Fibroblast of pulmonary artery (primary cell): ENCODE data around the gene ZBTB3.
"Not testable (repeated sequence)": the region's sequence is repeated elsewhere in the genome, so short reads cannot be mapped to it uniquely, and the experiment has no call there.

Experiments
- DNase-seq: peaks from one replicate; pipeline ENCODE4 v3.0.0-alpha.2; 2010; ENCODE audit warnings: low read depth
- H3K4me3 ChIP-seq: replicated peaks from 2 replicates; pipeline ENCODE4 v1.5.1; 2011; ENCODE audit warnings: low read depth, mild to moderate bottlenecking, control low read depth, low read length, moderate library complexity
- TF ChIP-seq, protein P1 (sequence below): IDR thresholded peaks from 2 replicates; pipeline ENCODE4 v1.5.1; 2011; ENCODE audit warnings: mild to moderate bottlenecking, control low read depth, low read length, inconsistent platforms; ENCODE audit errors: missing control alignments

Gene ZBTB3

DNA sequence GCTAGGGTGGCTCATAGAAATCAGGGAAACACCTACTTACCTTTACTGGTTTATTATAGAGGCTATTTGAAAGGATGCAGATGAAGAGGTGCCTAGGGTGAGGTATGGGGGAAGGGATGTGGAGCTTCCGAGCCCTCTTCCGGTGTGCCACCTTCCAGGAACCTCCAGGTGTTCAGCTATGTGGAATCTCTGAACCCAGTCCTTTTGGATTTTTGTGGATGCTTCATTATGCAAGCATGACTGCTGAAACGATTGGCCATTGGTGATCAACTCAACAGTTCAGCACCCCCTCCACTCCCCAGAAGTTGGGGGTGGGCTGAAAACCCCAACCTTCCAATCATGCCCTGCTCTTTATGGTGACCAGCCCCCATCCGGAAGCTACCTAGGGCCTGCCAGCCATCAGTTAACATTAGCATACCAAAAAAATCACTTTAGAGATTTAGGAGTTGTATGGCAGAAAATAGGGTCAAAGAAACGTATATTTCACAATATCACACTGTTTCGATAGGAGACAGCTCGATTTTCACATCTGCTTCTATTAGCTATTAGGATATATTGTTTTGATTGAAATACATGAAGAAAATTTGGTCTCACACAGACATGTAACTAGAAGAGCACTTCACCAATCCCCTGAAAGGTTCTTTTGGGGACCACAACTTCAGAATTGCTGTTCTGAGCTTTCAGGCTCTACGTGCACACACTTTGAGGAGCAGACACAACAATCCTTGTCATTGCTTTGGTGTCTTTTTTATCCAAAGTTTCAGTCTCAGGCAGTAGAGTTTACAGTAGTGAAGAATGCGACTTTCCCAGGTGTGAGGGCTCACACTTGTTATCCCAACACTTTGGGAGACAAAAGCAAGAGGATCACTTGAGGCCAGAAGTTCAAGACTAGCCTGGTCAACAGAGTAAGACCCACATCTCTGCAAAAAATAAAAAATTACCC, 4.2 kb upstream of the ZBTB3 start:
- no peak overlapping the region for H3K4me3 ChIP-seq
- TF ChIP-seq, protein P1, sequence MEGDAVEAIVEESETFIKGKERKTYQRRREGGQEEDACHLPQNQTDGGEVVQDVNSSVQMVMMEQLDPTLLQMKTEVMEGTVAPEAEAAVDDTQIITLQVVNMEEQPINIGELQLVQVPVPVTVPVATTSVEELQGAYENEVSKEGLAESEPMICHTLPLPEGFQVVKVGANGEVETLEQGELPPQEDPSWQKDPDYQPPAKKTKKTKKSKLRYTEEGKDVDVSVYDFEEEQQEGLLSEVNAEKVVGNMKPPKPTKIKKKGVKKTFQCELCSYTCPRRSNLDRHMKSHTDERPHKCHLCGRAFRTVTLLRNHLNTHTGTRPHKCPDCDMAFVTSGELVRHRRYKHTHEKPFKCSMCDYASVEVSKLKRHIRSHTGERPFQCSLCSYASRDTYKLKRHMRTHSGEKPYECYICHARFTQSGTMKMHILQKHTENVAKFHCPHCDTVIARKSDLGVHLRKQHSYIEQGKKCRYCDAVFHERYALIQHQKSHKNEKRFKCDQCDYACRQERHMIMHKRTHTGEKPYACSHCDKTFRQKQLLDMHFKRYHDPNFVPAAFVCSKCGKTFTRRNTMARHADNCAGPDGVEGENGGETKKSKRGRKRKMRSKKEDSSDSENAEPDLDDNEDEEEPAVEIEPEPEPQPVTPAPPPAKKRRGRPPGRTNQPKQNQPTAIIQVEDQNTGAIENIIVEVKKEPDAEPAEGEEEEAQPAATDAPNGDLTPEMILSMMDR: no peak
- DNase-seq: no peak

DNA sequence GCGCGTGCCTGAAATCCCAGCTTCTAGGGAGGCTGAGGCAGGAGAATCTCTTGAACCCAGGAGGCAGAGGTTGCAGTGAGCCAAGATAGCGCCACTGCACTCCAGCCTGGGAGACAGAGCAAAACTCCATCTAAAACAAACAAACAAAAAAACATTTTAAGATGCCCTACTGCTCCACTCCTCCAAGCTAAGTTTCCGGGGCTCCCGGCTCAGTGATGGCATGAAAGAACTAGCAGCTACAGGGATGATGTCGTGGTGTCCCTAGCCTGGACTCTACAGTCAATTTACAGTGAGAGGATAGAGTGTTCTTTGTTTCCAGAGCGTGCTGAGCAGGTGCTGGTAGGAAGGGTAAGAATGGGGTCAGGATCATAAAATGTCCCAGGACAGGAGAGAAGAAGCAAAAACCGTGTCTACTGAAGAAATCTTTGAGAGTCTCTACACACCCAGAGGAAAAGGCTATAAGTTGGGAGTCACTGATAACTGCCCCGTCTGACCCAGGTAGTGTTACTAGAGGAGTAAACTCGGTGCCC, 1.2 kb upstream of the ZBTB3 start:
- TF ChIP-seq, protein P1: no peak

DNA sequence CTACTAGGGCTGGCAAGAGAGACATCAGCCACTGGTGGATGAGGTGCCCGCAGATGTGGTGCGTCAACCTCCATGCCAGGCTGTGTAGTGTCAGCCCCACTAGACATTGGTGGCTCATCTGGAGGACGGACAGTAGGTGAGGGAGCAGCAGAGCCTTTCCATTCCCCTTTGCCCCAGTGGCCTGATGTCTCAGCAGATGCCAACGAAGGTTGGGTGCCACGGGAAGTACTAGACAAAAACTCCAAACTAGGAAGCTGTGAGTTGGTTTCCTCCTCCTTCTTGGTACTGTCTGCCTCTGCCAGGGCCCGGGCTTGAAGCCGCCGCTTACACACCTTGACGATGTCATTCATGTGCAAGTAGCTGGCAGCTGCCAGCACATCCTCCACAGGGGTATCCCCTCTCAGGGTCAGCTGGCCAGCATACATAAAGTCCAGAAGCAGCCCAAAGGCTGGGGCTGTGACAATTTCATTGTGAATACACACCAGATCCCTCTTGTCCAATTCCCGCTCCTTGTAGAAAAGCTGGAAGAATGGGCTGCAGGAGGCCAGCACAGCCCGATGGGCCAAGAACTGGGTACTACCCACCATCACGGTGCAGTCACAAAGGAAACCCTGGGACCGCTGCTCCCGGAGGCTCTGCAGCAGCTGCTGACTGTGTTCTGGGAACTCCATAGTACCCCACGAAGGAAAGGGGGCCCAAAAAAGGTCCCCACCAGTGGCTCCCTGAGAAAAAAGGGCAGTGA, 795 bp downstream of the ZBTB3 start:
- peak overlapping the region; percentile 95 for H3K4me3 ChIP-seq
- no peak for DNase-seq
- TF ChIP-seq, protein P1: no peak

More for the DNA sequence above, 1.2 kb upstream of the ZBTB3 start:
- H3K4me3 ChIP-seq: no peak overlapping the region
- DNase-seq: no peak

DNA sequence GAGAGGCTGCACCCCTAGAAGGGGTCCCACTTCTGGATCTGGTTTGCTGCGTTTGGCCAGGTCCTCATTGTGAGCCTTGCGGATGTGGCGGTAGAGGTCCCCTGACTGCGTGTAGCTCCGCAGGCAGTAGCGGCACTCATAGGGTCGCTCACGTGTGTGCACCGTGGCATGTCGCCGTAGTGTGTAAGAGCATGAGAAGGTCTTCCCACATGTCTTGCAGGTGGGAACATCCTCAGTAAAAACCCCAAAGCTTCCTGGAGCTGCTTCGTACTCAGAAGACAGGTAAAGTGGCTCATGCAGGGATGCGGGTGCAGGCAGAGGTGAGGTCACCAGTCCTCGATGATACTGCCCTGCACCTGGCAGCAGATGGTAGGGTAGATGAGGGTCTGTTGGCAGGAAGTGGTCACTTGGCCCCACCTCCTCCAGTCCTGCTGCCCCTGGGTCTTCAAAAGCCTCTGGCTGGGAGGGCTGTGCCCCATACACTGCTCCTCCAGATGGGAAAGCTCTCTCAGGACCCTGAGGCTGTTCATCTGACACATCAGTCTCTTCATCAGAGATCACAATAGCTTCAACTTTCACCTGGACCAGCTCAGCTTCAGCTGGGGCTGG, 1.7 kb downstream of the ZBTB3 start:
- DNase-seq: no peak
- TF ChIP-seq, protein P1: no peak
- H3K4me3 ChIP-seq: no peak overlapping the region

DNA sequence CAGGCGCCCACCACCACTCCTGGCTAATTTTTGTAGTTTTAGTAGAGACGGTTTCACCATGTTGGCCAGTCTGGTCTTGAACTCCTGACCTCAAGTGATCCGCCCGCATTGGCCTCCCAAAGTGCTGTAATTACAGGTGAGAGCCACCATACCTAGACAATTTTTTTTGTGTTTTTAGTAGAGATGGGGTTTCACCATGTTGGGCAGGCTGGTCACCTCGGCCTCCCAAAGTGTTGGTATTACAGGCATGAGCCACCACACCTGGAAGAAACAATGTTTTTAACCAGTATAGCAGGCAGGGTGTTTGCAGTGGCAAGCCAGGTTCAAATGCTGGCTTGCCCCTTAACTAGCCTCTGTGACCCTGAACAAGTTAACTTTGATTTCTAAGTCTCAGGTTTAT, 4.0 kb downstream of the ZBTB3 start:
- not testable (repeated sequence) for DNase-seq, H3K4me3 ChIP-seq

DNA sequence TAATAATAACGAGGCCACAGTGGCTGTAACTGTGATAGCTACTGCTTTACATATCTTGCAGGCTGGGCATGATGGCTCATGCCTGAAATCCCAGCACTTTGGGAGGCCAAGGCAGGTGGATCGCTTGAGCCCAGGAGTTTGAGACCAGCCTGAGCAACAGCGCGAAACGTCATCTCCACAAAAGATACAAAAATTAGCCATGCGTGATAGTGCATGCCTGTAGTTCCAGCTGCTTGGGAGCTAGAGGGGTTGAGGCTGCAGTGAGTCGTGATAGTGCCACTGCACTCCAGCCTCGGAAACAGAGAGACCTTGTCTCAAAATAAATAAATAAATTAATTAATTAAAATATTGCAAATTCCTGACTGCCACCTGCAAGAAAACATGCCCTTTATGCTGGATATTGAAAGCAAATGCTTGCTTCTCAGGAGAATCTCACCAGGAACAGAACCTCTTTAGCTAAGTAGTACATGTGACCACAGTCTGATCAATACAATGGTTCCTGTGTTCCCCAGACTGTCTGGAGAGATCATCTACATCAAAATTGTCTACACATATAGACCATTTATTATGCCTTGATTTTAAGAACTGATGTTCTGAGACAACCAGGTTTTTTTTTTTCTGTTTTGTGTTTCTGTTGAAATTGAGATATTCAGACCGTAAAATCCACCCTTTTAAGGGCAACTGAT, 6.3 kb downstream of the ZBTB3 start:
- H3K4me3 ChIP-seq: no peak overlapping the region
- DNase-seq: no peak
- TF ChIP-seq, protein P1: no peak
